Memory B cell (primary cell): ENCODE measurements around the gene ACTN4.

ENCODE experiments used
- ATAC-seq: fragments of 150-1000 bp; cut with Tn5 transposase; 2 replicates; pipeline ENCODE4 v1.10.0; 2021; ENCODE audit warnings: low read depth, mild to moderate bottlenecking, moderate library complexity
- DNase-seq, 2 donors: peaks; one replicate each; pipeline ENCODE4 v3.0.0; 2022; ENCODE audit warnings: low spot score in 2 of 2
- H3K27ac Mint-ChIP-seq: one replicate; pipeline ENCODE4 v1.8.0; 2022; ENCODE audit warnings: mild to moderate bottlenecking, moderate library complexity, mixed read lengths
- H3K27me3 Mint-ChIP-seq: one replicate; pipeline ENCODE4 v1.8.0; 2022; ENCODE audit warnings: mixed read lengths
- H3K36me3 Mint-ChIP-seq: one replicate; pipeline ENCODE4 v1.8.0; 2022; ENCODE audit warnings: mild to moderate bottlenecking, mixed read lengths
- H3K4me1 Mint-ChIP-seq: one replicate; pipeline ENCODE4 v1.8.0; 2022; ENCODE audit warnings: mixed read lengths
- H3K4me3 Mint-ChIP-seq: one replicate; pipeline ENCODE4 v1.8.0; 2022; ENCODE audit warnings: mild to moderate bottlenecking, moderate library complexity, mixed read lengths
- H3K9me3 Mint-ChIP-seq: one replicate; pipeline ENCODE4 v1.8.0; 2022; ENCODE audit warnings: mixed read lengths

ACTN4 gene

DNA sequence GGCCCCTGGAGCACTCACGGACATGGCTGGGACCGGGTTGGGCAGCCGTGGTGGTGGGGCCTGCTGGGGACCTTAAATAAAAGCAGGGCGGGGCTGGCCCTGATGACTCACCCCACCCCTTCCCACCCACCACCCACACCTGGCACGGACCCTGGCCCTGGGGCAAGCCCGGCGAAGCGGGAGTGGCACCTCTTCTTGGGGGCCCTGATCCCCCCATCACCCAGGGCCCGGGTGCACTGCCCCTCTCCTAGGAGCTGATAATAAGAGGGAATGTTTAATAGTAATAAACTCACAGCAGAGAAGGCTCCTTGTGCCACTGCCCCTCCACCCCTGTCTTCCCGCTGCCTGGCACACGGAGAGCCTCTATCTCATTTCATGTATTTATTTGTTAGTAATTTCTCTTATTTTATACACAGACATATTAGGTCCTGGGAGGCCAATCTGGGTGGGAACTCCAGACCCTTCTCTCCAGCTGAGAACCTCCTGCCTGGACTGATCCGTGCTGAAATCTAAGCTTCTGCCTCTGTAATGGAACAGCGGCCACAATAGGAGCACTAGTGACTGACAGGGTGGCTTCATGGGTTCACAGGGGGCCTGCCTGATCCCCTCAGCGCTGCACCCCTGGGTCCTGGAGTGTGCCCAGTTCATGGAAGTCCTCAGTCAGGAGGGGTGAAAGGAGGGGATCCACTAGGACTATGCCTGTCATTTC lies 126.2 kb downstream of the ACTN4 start, which contains the start of gene LGALS7:
Gene LGALS7, minus strand, starts transcription at position 49 of the 709 bp plus-strand sequence. Its CDS starts 25 bp downstream, at position 24.
- H3K27me3 Mint-ChIP-seq: peaks cover under 1% of the 10 kb centered on the region
- H3K4me1 Mint-ChIP-seq: peaks cover 5% of the 10 kb centered on the region
- H3K36me3 Mint-ChIP-seq: no peaks in the 10 kb centered on the region
- no peaks in the 10 kb centered on the region for H3K9me3 Mint-ChIP-seq
- H3K27ac Mint-ChIP-seq: no peak within 1 kb of the TSS
- ATAC-seq (no peak), DNase-seq (no peak)
- H3K4me3 Mint-ChIP-seq: no peak within 1 kb of the TSS

DNA sequence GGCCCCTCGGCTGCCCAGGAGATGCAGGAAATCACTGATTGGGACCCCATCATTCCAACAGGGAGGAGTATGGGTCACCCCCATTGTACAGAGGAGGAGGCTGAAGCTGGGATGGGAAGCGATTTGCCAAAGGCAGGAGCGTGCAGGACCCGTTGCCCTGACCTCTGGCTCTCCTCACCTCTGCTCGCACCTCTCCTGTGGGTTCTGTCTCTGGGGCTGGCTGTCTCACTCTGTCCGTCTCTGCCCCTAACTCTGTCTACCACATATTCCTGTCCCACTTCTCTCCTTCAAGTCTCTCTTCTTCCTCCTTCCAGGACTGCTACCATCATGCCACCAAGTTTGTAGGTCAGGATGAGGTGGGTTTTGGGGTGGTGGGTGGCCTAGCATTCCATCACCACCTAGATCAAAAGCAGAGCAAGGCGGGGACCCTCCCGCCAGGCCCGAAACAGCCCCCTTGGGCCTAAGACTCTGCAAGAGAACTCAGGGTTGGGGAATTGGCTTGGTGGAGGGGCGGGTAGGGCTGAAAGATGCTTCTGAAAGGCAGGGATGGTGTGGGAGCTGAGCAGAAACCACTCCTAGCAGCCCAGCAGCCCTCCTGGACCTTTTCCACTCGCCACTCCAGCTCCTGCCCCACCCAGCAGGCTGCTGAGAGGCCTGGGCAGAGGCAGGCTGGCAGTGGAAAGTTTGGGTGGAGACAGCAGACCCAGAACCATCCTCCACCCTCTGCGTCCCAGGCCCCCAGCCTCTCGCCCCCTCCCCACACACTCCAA lies 126.9 kb downstream of the ACTN4 start:
- H3K4me3 Mint-ChIP-seq: no peak overlapping the region

DNA sequence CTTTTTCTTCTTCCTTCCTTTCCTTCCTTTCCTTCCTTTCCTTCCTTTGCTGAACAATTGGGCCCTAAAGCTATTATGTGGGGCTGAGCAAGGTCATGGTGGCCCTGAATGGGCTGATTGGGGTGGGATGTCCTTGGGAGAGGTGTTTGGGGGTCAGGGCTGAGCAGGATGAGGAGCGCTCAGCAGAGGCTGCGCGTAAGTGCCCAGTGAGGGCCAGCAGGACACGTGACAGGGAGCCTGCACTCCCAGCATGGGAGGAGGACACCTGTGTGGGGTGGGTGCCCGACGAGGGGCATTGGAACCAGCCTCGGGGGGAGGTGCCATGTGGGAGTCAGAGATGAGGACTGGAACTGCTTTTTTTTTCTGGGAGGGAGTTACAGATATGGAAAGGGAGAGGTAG lies 131.3 kb downstream of the ACTN4 start:
- no peaks in the 10 kb centered on the region for H3K36me3 Mint-ChIP-seq
- no peaks in the 10 kb centered on the region for H3K9me3 Mint-ChIP-seq
- no peak overlapping the region for H3K27ac Mint-ChIP-seq
- DNase-seq: no peak
- no peak for ATAC-seq
- H3K4me3 Mint-ChIP-seq: no peak overlapping the region
- peaks cover 4% of the 10 kb centered on the region for H3K27me3 Mint-ChIP-seq
- no peaks in the 10 kb centered on the region for H3K4me1 Mint-ChIP-seq

More for the DNA sequence above, 126.9 kb downstream of the ACTN4 start:
- DNase-seq: no peak
- ATAC-seq: no peak
- Mint-ChIP-seq H3K4me1 (peaks cover under 1% of the 10 kb centered on the region), H3K27ac (no peak overlapping the region), H3K27me3 (peaks cover 4% of the 10 kb centered on the region), H3K9me3 (no peaks in the 10 kb centered on the region), H3K36me3 (no peaks in the 10 kb centered on the region)

DNA sequence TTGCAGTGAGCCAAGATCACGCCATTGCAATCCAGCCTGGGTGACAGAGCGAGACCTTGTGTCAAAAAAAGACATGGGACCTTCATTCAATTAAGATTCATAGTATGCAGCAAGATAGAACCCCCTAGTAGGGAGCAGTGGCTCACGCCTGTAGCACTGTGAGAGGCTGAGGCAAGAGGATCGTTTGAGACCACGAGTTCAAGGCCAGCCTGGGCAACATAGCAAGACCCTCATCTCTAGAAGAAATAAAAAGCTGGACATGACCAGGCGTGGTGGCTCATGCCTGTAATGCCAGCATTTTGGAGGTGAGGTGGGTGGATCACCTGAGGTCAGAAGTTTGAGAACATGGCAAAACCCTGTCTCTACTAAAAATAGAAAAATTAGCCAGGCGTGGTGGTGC lies 133.0 kb downstream of the ACTN4 start:
- H3K9me3 Mint-ChIP-seq: no peaks in the 10 kb centered on the region
- peaks cover 4% of the 10 kb centered on the region for H3K27me3 Mint-ChIP-seq
- ATAC-seq (no peak), DNase-seq (no peak)
- no peak overlapping the region for H3K27ac Mint-ChIP-seq
- no peaks in the 10 kb centered on the region for H3K36me3 Mint-ChIP-seq
- H3K4me3 Mint-ChIP-seq: no peak overlapping the region
- H3K4me1 Mint-ChIP-seq: no peaks in the 10 kb centered on the region

DNA sequence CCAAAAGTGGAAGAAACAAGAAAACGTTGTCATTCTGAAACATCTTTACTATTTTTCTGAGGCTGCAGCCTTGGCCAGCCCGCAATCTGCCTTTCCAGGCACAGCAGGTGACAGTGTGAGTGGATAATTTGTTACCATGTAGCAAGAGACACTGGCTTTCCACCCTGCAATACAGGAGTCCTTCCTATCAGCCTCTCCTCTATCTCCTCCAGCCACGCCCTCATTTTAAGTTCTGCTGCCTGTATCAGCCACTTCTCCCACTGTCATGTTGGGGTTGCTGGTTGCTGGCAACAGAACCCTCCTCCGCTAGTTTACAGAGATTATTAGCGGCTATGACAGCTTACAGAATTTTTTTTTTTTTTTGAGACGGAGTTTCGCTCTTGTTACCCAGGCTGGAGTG lies 133.6 kb downstream of the ACTN4 start:
- no peaks in the 10 kb centered on the region for H3K9me3 Mint-ChIP-seq
- H3K4me3 Mint-ChIP-seq: no peak overlapping the region
- ATAC-seq: no peak
- H3K36me3 Mint-ChIP-seq: no peaks in the 10 kb centered on the region
- H3K27me3 Mint-ChIP-seq: peaks cover 4% of the 10 kb centered on the region
- no peak overlapping the region for H3K27ac Mint-ChIP-seq
- no peak for DNase-seq
- no peaks in the 10 kb centered on the region for H3K4me1 Mint-ChIP-seq
